Neuronal stem cell (in vitro differentiated cells): ENCODE results near the gene CRYBA4.

Source experiments
- DNase-seq: peaks from one replicate; pipeline ENCODE4 v3.0.0-alpha.2; 2013; ENCODE audit warnings: low spot score
- H2AFZ ChIP-seq: one replicate; pipeline ENCODE4 v1.6.1; 2013; ENCODE audit warnings: mild to moderate bottlenecking, low read length, inconsistent platforms
- H2AK5ac ChIP-seq: 2 replicates; pipeline ENCODE4 v1.6.1; 2013; ENCODE audit warnings: low read depth, mild to moderate bottlenecking, inconsistent platforms, low read length, moderate library complexity, mixed read lengths
- H2BK120ac ChIP-seq: 2 replicates; pipeline ENCODE4 v1.6.1; 2013; ENCODE audit warnings: low read depth, mild to moderate bottlenecking, inconsistent platforms, low read length, moderate library complexity, mixed read lengths
- H2BK12ac ChIP-seq: one replicate; pipeline ENCODE4 v1.6.1; 2013; ENCODE audit warnings: low read length, inconsistent platforms
- H2BK15ac ChIP-seq: 2 replicates; pipeline ENCODE4 v1.6.1; 2013; ENCODE audit warnings: mild to moderate bottlenecking, low read length, inconsistent platforms, mixed read lengths
- H2BK5ac ChIP-seq: one replicate; pipeline ENCODE4 v1.6.1; 2013; ENCODE audit warnings: inconsistent platforms, mild to moderate bottlenecking, low read length, moderate library complexity
- H3K14ac ChIP-seq: one replicate; pipeline ENCODE4 v1.6.1; 2013; ENCODE audit warnings: low read length, inconsistent platforms
- H3K18ac ChIP-seq: 2 replicates; pipeline ENCODE4 v1.6.1; 2013; ENCODE audit warnings: low read length, inconsistent platforms
- H3K23ac ChIP-seq: 2 replicates; pipeline ENCODE4 v1.6.1; 2013; ENCODE audit warnings: low read depth, mild to moderate bottlenecking, mixed read lengths, low read length, inconsistent platforms; ENCODE audit not compliant: poor library complexity
- H3K27ac ChIP-seq: replicated peaks from 3 replicates; pipeline ENCODE4 v1.5.1; 2013; ENCODE audit warnings: low read length, inconsistent platforms
- H3K27me3 ChIP-seq, 3 experiments: 2 replicates each; pipeline ENCODE4 v1.6.1; 2013; ENCODE audit warnings: low read length in 3 of 3, mild to moderate bottlenecking in 2 of 3, inconsistent platforms in 1 of 3, low read depth in 1 of 3, mixed read lengths in 1 of 3, moderate library complexity in 1 of 3; ENCODE audit not compliant: control insufficient read depth in 3 of 3, insufficient read depth in 3 of 3
- H3K36me3 ChIP-seq, 2 donors: replicated peaks in 1 of 2; 2 replicates each; pipeline ENCODE4 v1.6.1; 2013; ENCODE audit warnings: low read length in 2 of 2; ENCODE audit not compliant: control insufficient read depth in 2 of 2, insufficient read depth in 2 of 2
- H3K4ac ChIP-seq: 2 replicates; pipeline ENCODE4 v1.6.1; 2013; ENCODE audit warnings: inconsistent platforms, mild to moderate bottlenecking, low read length, moderate library complexity
- H3K4me1 ChIP-seq, 2 donors: 1 replicate in 1 of 2; 2 replicates in 1 of 2; pipeline ENCODE4 v1.6.1; 2013; ENCODE audit warnings: low read length in 2 of 2, low read depth in 1 of 2; ENCODE audit not compliant: control insufficient read depth in 2 of 2, insufficient read depth in 1 of 2
- H3K4me2 ChIP-seq: one replicate; pipeline ENCODE4 v1.6.1; 2013; ENCODE audit warnings: mild to moderate bottlenecking, low read length, inconsistent platforms; ENCODE audit not compliant: insufficient read depth, poor library complexity, severe bottlenecking
- H3K4me3 ChIP-seq, 2 donors: 2 replicates each; pipeline ENCODE4 v1.5.1; 2013; ENCODE audit warnings: low read length in 2 of 2, mild to moderate bottlenecking in 2 of 2, inconsistent platforms in 1 of 2, moderate library complexity in 1 of 2
- H3K79me1 ChIP-seq: one replicate; pipeline ENCODE4 v1.6.1; 2013; ENCODE audit warnings: low read depth, mild to moderate bottlenecking, inconsistent platforms, low read length, moderate library complexity
- H3K9ac ChIP-seq: one replicate; pipeline ENCODE4 v1.6.1; 2013; ENCODE audit warnings: mild to moderate bottlenecking, low read depth, low read length, inconsistent platforms; ENCODE audit not compliant: poor library complexity
- H3K9me3 ChIP-seq, 2 donors: replicated peaks in 1 of 2; 2 replicates each; pipeline versions ENCODE3 to v1.6.1; 2013; ENCODE audit warnings: low read length in 2 of 2, mild to moderate bottlenecking in 2 of 2, inconsistent platforms in 1 of 2, low read depth in 1 of 2, mixed read lengths in 1 of 2, moderate library complexity in 1 of 2; ENCODE audit not compliant: control insufficient read depth in 2 of 2, insufficient read depth in 1 of 2
- H4K8ac ChIP-seq: one replicate; pipeline ENCODE4 v1.6.1; 2013; ENCODE audit warnings: low read depth, mild to moderate bottlenecking, inconsistent platforms, low read length, moderate library complexity
- H4K91ac ChIP-seq: one replicate; pipeline ENCODE4 v1.6.1; 2013; ENCODE audit warnings: low read length, low read depth, mild to moderate bottlenecking, inconsistent platforms; ENCODE audit not compliant: poor library complexity
- WGBS, 2 donors: extraction: QIAGEN DNeasy Blood & Tissue Kit; methylation state at CpG; one replicate each; pipeline ENCODE4 v1.1.7; 2013; ENCODE audit warnings: missing lambda C conversion rate in 2 of 2, mixed read lengths in 1 of 2; ENCODE audit not compliant: insufficient read length in 2 of 2, insufficient replicate concordance in 1 of 2; ENCODE audit errors: extremely low coverage in 2 of 2; 5-methylcytosine and 5-hydroxymethylcytosine counted together

Gene CRYBA4

DNA sequence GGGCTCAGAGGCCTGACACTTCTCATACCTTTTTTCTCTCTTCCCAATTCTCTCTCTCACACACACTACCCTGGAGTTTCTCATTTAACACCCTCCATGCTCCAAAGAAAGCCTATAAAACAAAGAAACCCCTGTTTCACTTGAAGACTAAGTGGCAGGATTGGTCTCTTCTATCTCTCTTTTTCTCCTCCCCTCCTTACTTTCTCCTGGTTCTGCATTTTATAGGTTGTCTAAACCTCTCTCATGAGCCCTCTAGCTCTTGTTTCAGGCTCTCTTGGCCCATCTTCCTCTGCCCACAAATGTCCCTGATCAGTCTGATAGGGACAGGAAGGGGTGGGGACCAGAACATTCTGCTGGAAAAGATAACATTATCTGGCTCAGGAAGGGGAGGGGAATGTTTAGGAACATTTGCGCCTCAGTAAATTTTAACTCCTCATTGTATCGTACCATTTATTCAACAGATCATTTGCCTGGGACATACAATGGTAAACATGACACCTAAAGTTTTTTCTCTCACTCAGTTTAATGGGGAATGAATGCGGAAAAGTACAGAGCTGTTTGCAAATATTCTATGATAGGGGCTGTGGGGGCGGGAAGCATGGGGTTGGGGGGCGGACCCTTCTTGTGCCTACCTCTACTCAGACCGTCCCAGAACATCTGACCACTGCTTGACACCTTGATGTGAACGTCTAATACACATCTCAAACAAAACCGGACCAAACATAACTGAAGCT, 10.8 kb downstream of the CRYBA4 start:
- Histone ChIP-seq H3K4ac (no peak overlapping the region), H3K4me1 (peaks cover 0 to 2% of the 10 kb centered on the region in 2 donors), H2BK12ac (no peak overlapping the region), H3K18ac (no peak overlapping the region), H3K9ac (no peak overlapping the region), H3K14ac (no peak overlapping the region), H3K27me3 (no peaks in the 10 kb centered on the region), H4K8ac (no peak overlapping the region), H3K79me1 (peaks cover 3% of the 10 kb centered on the region), H2AFZ (peak overlapping the region; percentile 37), H3K23ac (no peak overlapping the region), H3K36me3 (no peaks in the 10 kb centered on the region), H2BK15ac (no peak overlapping the region), H3K4me3 (no peak overlapping the region), H2BK5ac (no peak overlapping the region), H2AK5ac (no peak overlapping the region), H3K9me3 (peaks cover 0 to 8% of the 10 kb centered on the region in 2 donors), H2BK120ac (no peak overlapping the region), H4K91ac (no peak overlapping the region), H3K27ac (no peak overlapping the region), H3K4me2 (no peak overlapping the region)
- WGBS, 2 donors, result no CpG with 5 or more reads among the region's 8 CpGs
- DNase-seq, result no peak

DNA sequence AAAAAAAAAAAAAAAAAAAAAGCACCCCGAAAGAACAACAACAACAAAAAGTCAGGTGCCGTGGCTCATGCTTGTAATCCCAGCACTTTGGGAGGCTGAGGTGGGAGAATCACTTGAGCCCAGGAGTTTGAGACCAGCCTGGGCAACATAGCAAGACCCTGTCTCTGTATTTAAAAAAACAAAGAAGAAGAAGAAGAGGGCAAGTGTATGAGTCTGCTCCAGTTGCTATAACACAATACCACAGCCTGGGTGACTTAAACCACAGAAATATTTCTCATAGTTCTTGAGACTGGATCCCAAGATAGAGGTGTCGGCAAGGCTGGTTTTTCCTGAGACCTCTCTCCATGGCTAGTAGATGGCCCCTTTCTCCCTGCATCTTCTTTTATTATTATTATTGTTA, 12.4 kb downstream of the CRYBA4 start:
- Histone ChIP-seq H3K27ac (no peak overlapping the region), H3K4me2 (no peak overlapping the region), H3K14ac (no peak overlapping the region), H4K8ac (no peak overlapping the region), H2AFZ (no peak overlapping the region), H4K91ac (no peak overlapping the region), H2BK15ac (no peak overlapping the region), H2BK5ac (no peak overlapping the region), H2BK12ac (no peak overlapping the region), H3K4me1 (peaks cover 2 to 3% of the 10 kb centered on the region in 2 donors), H3K79me1 (peaks cover 3% of the 10 kb centered on the region), H3K36me3 (no peaks in the 10 kb centered on the region), H3K9ac (no peak overlapping the region), H3K27me3 (no peaks in the 10 kb centered on the region), H2BK120ac (no peak overlapping the region), H3K4me3 (no peak overlapping the region), H3K4ac (no peak overlapping the region), H3K18ac (no peak overlapping the region), H2AK5ac (no peak overlapping the region), H3K23ac (no peak overlapping the region), H3K9me3 (peaks cover 0 to 8% of the 10 kb centered on the region in 2 donors)
- no peak for DNase-seq
- no CpG with 5 or more reads among the region's 3 CpGs for WGBS, 2 donors

DNA sequence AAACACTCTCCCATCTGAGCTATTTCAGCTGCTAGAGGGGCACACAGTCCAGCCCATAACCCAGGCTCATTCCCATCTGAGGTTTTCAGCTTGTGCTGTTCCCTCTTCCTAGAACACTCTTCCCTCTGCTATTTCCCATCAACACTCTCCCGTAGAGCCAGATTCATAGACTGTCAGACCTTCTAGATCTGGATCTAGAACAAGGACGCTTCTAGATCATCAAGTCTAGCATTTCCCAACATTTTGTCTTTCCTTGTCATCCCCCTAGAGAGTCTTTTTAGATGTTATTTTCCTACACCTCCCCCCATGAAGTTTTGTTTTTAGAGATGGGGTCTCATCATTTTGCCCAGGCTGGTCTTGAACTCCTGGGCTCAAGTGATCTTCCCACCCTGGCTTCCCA, 13.4 kb downstream of the CRYBA4 start:
- Histone ChIP-seq H3K4me3 (no peak overlapping the region), H3K4me2 (no peak overlapping the region), H3K4ac (no peak overlapping the region), H4K8ac (no peak overlapping the region), H2BK120ac (no peak overlapping the region), H2AFZ (no peak overlapping the region), H3K9me3 (peaks cover 0 to 6% of the 10 kb centered on the region in 2 donors), H3K79me1 (peaks cover 3% of the 10 kb centered on the region), H3K36me3 (no peaks in the 10 kb centered on the region), H2AK5ac (no peak overlapping the region), H3K27me3 (no peaks in the 10 kb centered on the region), H2BK5ac (no peak overlapping the region), H3K4me1 (peaks cover 2 to 8% of the 10 kb centered on the region in 2 donors), H3K14ac (no peak overlapping the region), H2BK12ac (no peak overlapping the region), H3K18ac (no peak overlapping the region), H2BK15ac (no peak overlapping the region), H3K9ac (no peak overlapping the region), H4K91ac (no peak overlapping the region), H3K27ac (no peak overlapping the region), H3K23ac (no peak overlapping the region)
- WGBS, 2 donors, result no CpG with 5 or more reads among the region's 2 CpGs
- DNase-seq, result no peak

DNA sequence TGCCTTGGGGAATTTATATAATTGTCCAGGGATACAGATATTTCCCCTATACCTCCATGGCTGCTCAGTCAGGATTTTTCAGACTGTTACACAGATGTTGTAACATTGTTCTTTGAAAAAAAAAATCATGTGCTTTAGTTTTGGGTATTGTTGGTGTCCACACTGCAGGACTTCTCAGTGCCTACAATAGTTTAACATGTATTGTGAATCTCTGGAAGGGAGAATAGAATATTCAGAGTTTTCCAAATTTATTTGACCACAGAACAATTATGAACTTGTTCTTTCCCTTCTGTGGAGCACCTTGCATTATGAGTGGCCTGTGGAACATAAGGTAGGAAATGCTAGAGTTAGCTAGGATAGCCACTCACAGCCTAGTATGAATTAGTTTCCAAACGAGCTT, 14.5 kb downstream of the CRYBA4 start:
- Histone ChIP-seq H4K8ac (no peak overlapping the region), H3K14ac (no peak overlapping the region), H4K91ac (no peak overlapping the region), H3K4me3 (no peak overlapping the region), H3K27me3 (no peaks in the 10 kb centered on the region), H3K9me3 (no peaks in the 10 kb centered on the region), H3K4me1 (peaks cover 2 to 15% of the 10 kb centered on the region in 2 donors), H2AK5ac (no peak overlapping the region), H2BK5ac (no peak overlapping the region), H2BK120ac (no peak overlapping the region), H2BK15ac (no peak overlapping the region), H2AFZ (no peak overlapping the region), H3K36me3 (no peaks in the 10 kb centered on the region), H3K9ac (no peak overlapping the region), H3K23ac (no peak overlapping the region), H3K4ac (no peak overlapping the region), H3K18ac (no peak overlapping the region), H3K27ac (no peak overlapping the region), H2BK12ac (no peak overlapping the region), H3K79me1 (peaks cover under 1% of the 10 kb centered on the region), H3K4me2 (no peak overlapping the region)
- DNase-seq, result no peak
- no CpG with 5 or more reads among the region's 1 CpG for WGBS, 2 donors
